Neuronal stem cell (in vitro differentiated cells): ENCODE data around the gene RASL11B.

Experiments
- DNase-seq: peaks from one replicate; pipeline ENCODE4 v3.0.0-alpha.2; 2013; ENCODE audit warnings: low spot score
- H2AFZ ChIP-seq: one replicate; pipeline ENCODE4 v1.6.1; 2013; ENCODE audit warnings: mild to moderate bottlenecking, low read length, inconsistent platforms
- H2AK5ac ChIP-seq: 2 replicates; pipeline ENCODE4 v1.6.1; 2013; ENCODE audit warnings: low read depth, mild to moderate bottlenecking, inconsistent platforms, low read length, moderate library complexity, mixed read lengths
- H2BK120ac ChIP-seq: 2 replicates; pipeline ENCODE4 v1.6.1; 2013; ENCODE audit warnings: low read depth, mild to moderate bottlenecking, inconsistent platforms, low read length, moderate library complexity, mixed read lengths
- H2BK12ac ChIP-seq: one replicate; pipeline ENCODE4 v1.6.1; 2013; ENCODE audit warnings: low read length, inconsistent platforms
- H2BK15ac ChIP-seq: 2 replicates; pipeline ENCODE4 v1.6.1; 2013; ENCODE audit warnings: mild to moderate bottlenecking, low read length, inconsistent platforms, mixed read lengths
- H2BK5ac ChIP-seq: one replicate; pipeline ENCODE4 v1.6.1; 2013; ENCODE audit warnings: inconsistent platforms, mild to moderate bottlenecking, low read length, moderate library complexity
- H3K14ac ChIP-seq: one replicate; pipeline ENCODE4 v1.6.1; 2013; ENCODE audit warnings: low read length, inconsistent platforms
- H3K18ac ChIP-seq: 2 replicates; pipeline ENCODE4 v1.6.1; 2013; ENCODE audit warnings: low read length, inconsistent platforms
- H3K23ac ChIP-seq: 2 replicates; pipeline ENCODE4 v1.6.1; 2013; ENCODE audit warnings: low read depth, mild to moderate bottlenecking, mixed read lengths, low read length, inconsistent platforms; ENCODE audit not compliant: poor library complexity
- H3K27ac ChIP-seq: replicated peaks from 3 replicates; pipeline ENCODE4 v1.5.1; 2013; ENCODE audit warnings: low read length, inconsistent platforms
- H3K27me3 ChIP-seq, 3 experiments: 2 replicates each; pipeline ENCODE4 v1.6.1; 2013; ENCODE audit warnings: low read length in 3 of 3, mild to moderate bottlenecking in 2 of 3, inconsistent platforms in 1 of 3, low read depth in 1 of 3, mixed read lengths in 1 of 3, moderate library complexity in 1 of 3; ENCODE audit not compliant: control insufficient read depth in 3 of 3, insufficient read depth in 3 of 3
- H3K36me3 ChIP-seq, 2 donors: replicated peaks in 1 of 2; 2 replicates each; pipeline ENCODE4 v1.6.1; 2013; ENCODE audit warnings: low read length in 2 of 2; ENCODE audit not compliant: control insufficient read depth in 2 of 2, insufficient read depth in 2 of 2
- H3K4ac ChIP-seq: 2 replicates; pipeline ENCODE4 v1.6.1; 2013; ENCODE audit warnings: inconsistent platforms, mild to moderate bottlenecking, low read length, moderate library complexity
- H3K4me1 ChIP-seq, 2 donors: 1 replicate in 1 of 2; 2 replicates in 1 of 2; pipeline ENCODE4 v1.6.1; 2013; ENCODE audit warnings: low read length in 2 of 2, low read depth in 1 of 2; ENCODE audit not compliant: control insufficient read depth in 2 of 2, insufficient read depth in 1 of 2
- H3K4me2 ChIP-seq: one replicate; pipeline ENCODE4 v1.6.1; 2013; ENCODE audit warnings: mild to moderate bottlenecking, low read length, inconsistent platforms; ENCODE audit not compliant: insufficient read depth, poor library complexity, severe bottlenecking
- H3K4me3 ChIP-seq, 2 donors: 2 replicates each; pipeline ENCODE4 v1.5.1; 2013; ENCODE audit warnings: low read length in 2 of 2, mild to moderate bottlenecking in 2 of 2, inconsistent platforms in 1 of 2, moderate library complexity in 1 of 2
- H3K79me1 ChIP-seq: one replicate; pipeline ENCODE4 v1.6.1; 2013; ENCODE audit warnings: low read depth, mild to moderate bottlenecking, inconsistent platforms, low read length, moderate library complexity
- H3K9ac ChIP-seq: one replicate; pipeline ENCODE4 v1.6.1; 2013; ENCODE audit warnings: mild to moderate bottlenecking, low read depth, low read length, inconsistent platforms; ENCODE audit not compliant: poor library complexity
- H3K9me3 ChIP-seq, 2 donors: replicated peaks in 1 of 2; 2 replicates each; pipeline versions ENCODE3 to v1.6.1; 2013; ENCODE audit warnings: low read length in 2 of 2, mild to moderate bottlenecking in 2 of 2, inconsistent platforms in 1 of 2, low read depth in 1 of 2, mixed read lengths in 1 of 2, moderate library complexity in 1 of 2; ENCODE audit not compliant: control insufficient read depth in 2 of 2, insufficient read depth in 1 of 2
- H4K8ac ChIP-seq: one replicate; pipeline ENCODE4 v1.6.1; 2013; ENCODE audit warnings: low read depth, mild to moderate bottlenecking, inconsistent platforms, low read length, moderate library complexity
- H4K91ac ChIP-seq: one replicate; pipeline ENCODE4 v1.6.1; 2013; ENCODE audit warnings: low read length, low read depth, mild to moderate bottlenecking, inconsistent platforms; ENCODE audit not compliant: poor library complexity
- WGBS, 2 donors: extraction: QIAGEN DNeasy Blood & Tissue Kit; methylation state at CpG; one replicate each; pipeline ENCODE4 v1.1.7; 2013; ENCODE audit warnings: missing lambda C conversion rate in 2 of 2, mixed read lengths in 1 of 2; ENCODE audit not compliant: insufficient read length in 2 of 2, insufficient replicate concordance in 1 of 2; ENCODE audit errors: extremely low coverage in 2 of 2; 5-methylcytosine and 5-hydroxymethylcytosine counted together

Gene RASL11B

GRCh38 chr4:52873191-52873590 is 11.1 kb downstream of the RASL11B start:
- H3K18ac ChIP-seq = no peak overlapping the region
- H2BK5ac ChIP-seq = no peak overlapping the region
- no peak overlapping the region for H3K27ac ChIP-seq

DNA sequence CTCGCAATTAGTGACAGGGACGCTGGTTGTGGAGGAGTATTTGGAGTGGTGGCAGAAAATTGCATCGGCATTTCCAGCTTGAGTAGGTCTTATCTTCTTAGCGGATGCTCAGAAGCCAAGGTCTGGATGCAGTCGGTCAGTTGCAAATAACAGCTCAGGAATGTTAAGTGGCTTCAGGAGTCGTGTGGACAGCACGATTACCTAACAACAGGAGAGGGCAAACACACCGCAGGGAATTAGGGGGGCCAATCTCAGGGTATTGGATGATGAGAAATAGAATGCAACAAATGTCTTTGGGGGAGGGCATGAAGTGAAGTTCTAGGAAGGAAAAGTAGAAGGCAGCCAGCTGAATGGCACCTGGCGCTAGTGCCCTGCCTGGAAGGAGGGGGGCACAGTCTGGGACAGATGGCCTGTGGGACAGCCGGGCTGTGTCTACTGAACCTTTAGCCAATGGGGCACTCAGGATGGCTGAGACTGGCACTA is 11.8 kb downstream of the RASL11B start:
- H3K27ac ChIP-seq = no peak overlapping the region
- no peak overlapping the region for H3K18ac ChIP-seq

More at GRCh38 chr4:52873191-52873590, 11.1 kb downstream of the RASL11B start:
- Histone ChIP-seq H3K4me3 (no peak overlapping the region), H2BK120ac (no peak overlapping the region), H3K79me1 (no peaks in the 10 kb centered on the region), H3K9me3 (no peaks in the 10 kb centered on the region), H3K4me1 (peaks cover 7 to 19% of the 10 kb centered on the region in 2 donors), H3K14ac (no peak overlapping the region), H3K4ac (no peak overlapping the region), H3K27me3 (no peaks in the 10 kb centered on the region), H2BK12ac (no peak overlapping the region), H3K4me2 (no peak overlapping the region), H3K23ac (no peak overlapping the region), H2BK15ac (no peak overlapping the region), H4K8ac (no peak overlapping the region), H3K36me3 (no peaks in the 10 kb centered on the region), H3K9ac (no peak overlapping the region), H4K91ac (no peak overlapping the region), H2AFZ (no peak overlapping the region), H2AK5ac (no peak overlapping the region)
- DNase-seq = no peak
- no CpG with 5 or more reads among the region's 1 CpG for WGBS, 2 donors

GRCh38 chr4:52874948-52875347 is 12.8 kb downstream of the RASL11B start:
- Histone ChIP-seq H3K4me2 (no peak overlapping the region), H3K23ac (no peak overlapping the region), H3K27me3 (no peaks in the 10 kb centered on the region), H4K8ac (no peak overlapping the region), H3K4me1 (peaks cover 7 to 18% of the 10 kb centered on the region in 2 donors), H3K4me3 (no peak overlapping the region), H2AFZ (no peak overlapping the region), H3K9ac (no peak overlapping the region), H3K79me1 (no peaks in the 10 kb centered on the region), H2BK12ac (no peak overlapping the region), H3K14ac (no peak overlapping the region), H2AK5ac (no peak overlapping the region), H3K27ac (no peak overlapping the region), H3K9me3 (no peaks in the 10 kb centered on the region), H2BK15ac (no peak overlapping the region), H3K4ac (no peak overlapping the region), H2BK5ac (no peak overlapping the region), H3K18ac (no peak overlapping the region), H3K36me3 (no peaks in the 10 kb centered on the region), H2BK120ac (no peak overlapping the region), H4K91ac (no peak overlapping the region)
- no CpG with 5 or more reads among the region's 5 CpGs for WGBS, 2 donors
- no peak for DNase-seq

More for the DNA sequence above, 11.8 kb downstream of the RASL11B start:
- H3K23ac ChIP-seq = no peak overlapping the region
- no peak overlapping the region for H4K91ac ChIP-seq
- H3K36me3 ChIP-seq = no peaks in the 10 kb centered on the region
- no peak overlapping the region for H3K9ac ChIP-seq
- no peak overlapping the region for H3K4me3 ChIP-seq
- no peaks in the 10 kb centered on the region for H3K79me1 ChIP-seq
- H3K4ac ChIP-seq = no peak overlapping the region
- no peak overlapping the region for H2BK120ac ChIP-seq
- H3K14ac ChIP-seq = no peak overlapping the region
- no peak overlapping the region for H2BK12ac ChIP-seq
- H2AFZ ChIP-seq = no peak overlapping the region
- no peak for DNase-seq
- no peak overlapping the region for H3K4me2 ChIP-seq
- no peaks in the 10 kb centered on the region for H3K27me3 ChIP-seq
- no peaks in the 10 kb centered on the region for H3K9me3 ChIP-seq
- H3K4me1 ChIP-seq = peaks cover 7 to 20% of the 10 kb centered on the region in 2 donors
- no CpG with 5 or more reads among the region's 10 CpGs for WGBS, 2 donors
- H2BK5ac ChIP-seq = no peak overlapping the region
- no peak overlapping the region for H2AK5ac ChIP-seq
- no peak overlapping the region for H4K8ac ChIP-seq
- H2BK15ac ChIP-seq = no peak overlapping the region

DNA sequence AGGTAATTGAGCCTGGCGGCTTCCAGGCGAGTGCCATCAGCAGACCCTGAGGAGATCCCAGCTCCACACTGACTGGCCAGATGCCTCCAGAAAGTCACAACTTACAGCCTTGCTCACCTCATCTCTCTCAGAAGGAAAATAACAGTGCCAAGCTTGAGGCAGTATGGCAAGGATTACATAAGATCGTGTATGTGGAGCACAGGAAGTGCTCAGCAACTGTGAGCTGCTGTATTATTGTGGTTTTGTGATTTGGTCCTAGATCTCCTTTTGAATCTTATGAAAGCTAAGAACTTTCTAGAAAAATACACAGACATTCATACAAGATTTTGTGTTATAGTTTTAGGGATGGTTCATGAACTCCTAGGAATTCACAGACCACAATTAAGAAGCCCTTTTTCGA is 14.0 kb downstream of the RASL11B start:
- Histone ChIP-seq H3K4me1 (peaks cover 7 to 18% of the 10 kb centered on the region in 2 donors), H2BK15ac (no peak overlapping the region), H4K91ac (no peak overlapping the region), H3K36me3 (no peaks in the 10 kb centered on the region), H3K4me2 (no peak overlapping the region), H3K4ac (no peak overlapping the region), H3K18ac (no peak overlapping the region), H3K9ac (no peak overlapping the region), H3K9me3 (no peaks in the 10 kb centered on the region), H3K14ac (no peak overlapping the region), H4K8ac (no peak overlapping the region), H3K27ac (no peak overlapping the region), H2BK120ac (no peak overlapping the region), H3K79me1 (no peaks in the 10 kb centered on the region), H2BK12ac (no peak overlapping the region), H2AK5ac (no peak overlapping the region), H3K27me3 (no peaks in the 10 kb centered on the region), H3K23ac (no peak overlapping the region), H2BK5ac (no peak overlapping the region), H3K4me3 (no peak overlapping the region), H2AFZ (no peak overlapping the region)
- no peak for DNase-seq
- WGBS, 2 donors = no CpG with 5 or more reads among the region's 4 CpGs
